Common myeloid progenitor, CD34-positive (primary cell): ENCODE measurements around the gene CSNK1A1L.

ENCODE experiments used
- CTCF ChIA-PET: fragments of 350-600 bp; sonication (Branson Sonifier 250); formaldehyde crosslinking; loops from one replicate; lab custom pipeline; 2021; ENCODE audit warnings: antibody characterized with exemption; lab: Charles Lee
- POLR2A ChIA-PET: fragments of 350-600 bp; sonication (Branson Sonifier 250); formaldehyde crosslinking; loops from one replicate; lab custom pipeline; 2021; ENCODE audit warnings: antibody characterized with exemption; lab: Charles Lee
- DNase-seq, 3 donors: peaks; one replicate each; pipeline versions ENCODE4 v3.0.0 to v3.0.0-alpha.2; 2013
- H3K27ac ChIP-seq, 2 experiments: 1 replicate in 1 of 2; 2 replicates in 1 of 2; pipeline ENCODE4 v1.7.0; 2013; ENCODE audit warnings: inconsistent platforms in 2 of 2, low read length in 2 of 2, mild to moderate bottlenecking in 2 of 2, low read depth in 1 of 2, moderate library complexity in 1 of 2; ENCODE audit not compliant: severe bottlenecking in 2 of 2, insufficient read depth in 1 of 2, poor library complexity in 1 of 2
- H3K27me3 ChIP-seq, 5 experiments: replicated peaks in 2 of 5; 1 replicate in 3 of 5; 2 replicates in 2 of 5; pipeline versions ENCODE4 v1.6.1 to v1.7.0; 2013; ENCODE audit warnings: low read length in 4 of 5, mild to moderate bottlenecking in 2 of 5, moderate library complexity in 2 of 5, inconsistent platforms in 1 of 5; ENCODE audit not compliant: insufficient read depth in 5 of 5, control insufficient read depth in 4 of 5
- H3K36me3 ChIP-seq, 4 experiments: 1 replicate in 2 of 4; 2 replicates in 2 of 4; pipeline versions ENCODE4 v1.6.1 to v1.7.0; 2013; ENCODE audit warnings: low read length in 3 of 4, control low read depth in 1 of 4, mild to moderate bottlenecking in 1 of 4; ENCODE audit not compliant: control insufficient read depth in 4 of 4, insufficient read depth in 4 of 4
- H3K4me1 ChIP-seq, 4 experiments: 1 replicate in 3 of 4; 2 replicates in 1 of 4; pipeline versions ENCODE4 v1.6.1 to v1.7.1; 2013; ENCODE audit warnings: low read length in 3 of 4, mild to moderate bottlenecking in 3 of 4, control low read depth in 1 of 4, inconsistent platforms in 1 of 4, moderate library complexity in 1 of 4; ENCODE audit not compliant: control insufficient read depth in 4 of 4, insufficient read depth in 4 of 4; ENCODE audit errors: control extremely low read depth in 1 of 4
- H3K4me3 ChIP-seq, 7 experiments: 1 replicate in 4 of 7; 2 replicates in 3 of 7; pipeline versions ENCODE4 v1.5.1 to v1.7.0; 2013; ENCODE audit warnings: mild to moderate bottlenecking in 7 of 7, low read length in 6 of 7, moderate library complexity in 6 of 7, inconsistent platforms in 2 of 7, low read depth in 2 of 7, control low read depth in 1 of 7; ENCODE audit not compliant: insufficient read depth in 4 of 7, control insufficient read depth in 1 of 7; ENCODE audit errors: extremely low read depth in 1 of 7
- H3K9me3 ChIP-seq, 5 experiments: 1 replicate in 4 of 5; 2 replicates in 1 of 5; pipeline versions ENCODE4 v1.6.1 to v1.7.1; 2013; ENCODE audit warnings: low read length in 4 of 5, mild to moderate bottlenecking in 2 of 5, inconsistent platforms in 1 of 5, low read depth in 1 of 5, moderate library complexity in 1 of 5; ENCODE audit not compliant: control insufficient read depth in 4 of 5, insufficient read depth in 2 of 5; ENCODE audit errors: control extremely low read depth in 1 of 5
- WGBS: methylation state at CpG from one replicate; pipeline ENCODE4 v1.1.5; 2013; ENCODE audit not compliant: insufficient coverage; 5-methylcytosine and 5-hydroxymethylcytosine counted together

CSNK1A1L gene

GRCh38 chr13:37139356-37139755, 33.9 kb upstream of the CSNK1A1L start:
- DNase-seq, result no peak
- ChIA-PET POLR2A (no interaction called here), CTCF (no interaction called here)
- no peaks in the 10 kb centered on the region for H3K36me3 ChIP-seq
- H3K27ac ChIP-seq, result no peak overlapping the region
- no peaks in the 10 kb centered on the region for H3K9me3 ChIP-seq
- no peaks in the 10 kb centered on the region for H3K4me1 ChIP-seq
- no peaks in the 10 kb centered on the region for H3K27me3 ChIP-seq
- no CpG with 5 or more reads among the region's 1 CpG for WGBS
- no peak overlapping the region for H3K4me3 ChIP-seq

DNA sequence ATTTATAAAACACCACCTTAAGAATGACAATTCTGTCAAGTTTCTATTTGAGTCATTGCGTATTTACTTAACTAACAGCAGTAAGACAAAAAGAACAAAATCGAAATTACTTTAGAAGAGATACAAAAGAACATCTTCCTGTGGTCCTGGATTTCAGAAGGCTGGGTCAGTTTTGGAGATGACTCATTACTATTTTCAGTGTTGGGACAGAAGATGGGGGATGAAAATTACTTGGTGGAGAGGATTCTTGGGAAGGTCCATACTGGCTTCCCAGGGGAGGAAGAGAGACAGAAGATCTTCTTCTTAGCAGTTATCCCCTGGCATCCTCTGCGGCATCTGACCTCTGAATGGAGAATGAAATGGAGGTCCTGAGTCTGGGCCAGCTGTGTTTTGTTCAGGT, 33.5 kb upstream of the CSNK1A1L start:
- WGBS, result 100% methylated on average over 2 of the region's 3 CpGs

GRCh38 chr13:37138169-37138568, 32.7 kb upstream of the CSNK1A1L start:
- no peaks in the 10 kb centered on the region for H3K27me3 ChIP-seq
- H3K4me1 ChIP-seq, result no peaks in the 10 kb centered on the region
- no peak overlapping the region for H3K27ac ChIP-seq
- no peaks in the 10 kb centered on the region for H3K9me3 ChIP-seq
- ChIA-PET CTCF (no interaction called here), POLR2A (no interaction called here)
- H3K4me3 ChIP-seq, result no peak overlapping the region
- WGBS, result 100% methylated on average over 1 of the region's 1 CpG
- no peaks in the 10 kb centered on the region for H3K36me3 ChIP-seq
- DNase-seq, result no peak

More for the DNA sequence above, 33.5 kb upstream of the CSNK1A1L start:
- H3K27me3 ChIP-seq, result no peaks in the 10 kb centered on the region
- no peak overlapping the region for H3K27ac ChIP-seq
- H3K4me3 ChIP-seq, result no peak overlapping the region
- ChIA-PET POLR2A (no interaction called here), CTCF (no interaction called here)
- no peaks in the 10 kb centered on the region for H3K4me1 ChIP-seq
- no peaks in the 10 kb centered on the region for H3K36me3 ChIP-seq
- no peak for DNase-seq
- H3K9me3 ChIP-seq, result no peaks in the 10 kb centered on the region

GRCh38 chr13:37136633-37137032, 31.2 kb upstream of the CSNK1A1L start:
- ChIA-PET CTCF (no interaction called here), POLR2A (no interaction called here)
- Histone ChIP-seq H3K4me3 (no peak overlapping the region), H3K27me3 (no peaks in the 10 kb centered on the region), H3K27ac (no peak overlapping the region), H3K9me3 (no peaks in the 10 kb centered on the region), H3K36me3 (no peaks in the 10 kb centered on the region), H3K4me1 (no peaks in the 10 kb centered on the region)
- no CpG with 5 or more reads among the region's 2 CpGs for WGBS
- DNase-seq, result no peak

DNA sequence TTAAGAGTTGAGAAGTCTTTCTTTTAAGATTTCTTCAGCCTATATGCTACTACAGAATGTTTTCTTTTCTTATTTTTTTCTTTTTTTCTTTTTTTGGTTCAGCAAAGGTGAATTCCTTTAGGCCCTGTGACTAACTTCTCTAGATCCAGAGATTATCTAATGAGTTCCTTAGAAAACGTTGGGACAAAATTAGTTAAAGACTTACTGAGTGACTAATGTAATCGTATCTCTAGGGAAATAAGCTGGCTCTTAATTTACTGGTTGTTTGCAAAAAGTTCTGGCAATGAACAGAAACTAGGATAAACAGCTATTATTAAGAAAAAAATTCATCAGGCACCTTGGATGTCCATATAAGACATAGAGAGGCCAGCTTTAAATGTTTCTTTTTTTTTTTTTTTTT, 30.7 kb upstream of the CSNK1A1L start:
- no peak overlapping the region for H3K27ac ChIP-seq
- H3K4me3 ChIP-seq, result no peak overlapping the region
- ChIA-PET CTCF (interaction anchor here (0.5 kb wide), 1 partner anchor 9 kb away, joined by 3 read pairs; no protein-coding TSS in a partner anchor), POLR2A (no interaction called here)
- H3K4me1 ChIP-seq, result no peaks in the 10 kb centered on the region
- no peak for DNase-seq
- H3K9me3 ChIP-seq, result no peaks in the 10 kb centered on the region
- no peaks in the 10 kb centered on the region for H3K27me3 ChIP-seq
- no peaks in the 10 kb centered on the region for H3K36me3 ChIP-seq
- no CpG with 5 or more reads among the region's 2 CpGs for WGBS

GRCh38 chr13:37134411-37135041, 29.1 kb upstream of the CSNK1A1L start:
- Histone ChIP-seq H3K4me3 (no peak overlapping the region), H3K9me3 (no peaks in the 10 kb centered on the region), H3K36me3 (no peaks in the 10 kb centered on the region), H3K4me1 (no peaks in the 10 kb centered on the region), H3K27me3 (no peaks in the 10 kb centered on the region), H3K27ac (no peak overlapping the region)
- 68% methylated on average over 6 of the region's 6 CpGs for WGBS
- DNase-seq, result no peak
- CTCF ChIA-PET, result no interaction called here
- POLR2A ChIA-PET, result no interaction called here

DNA sequence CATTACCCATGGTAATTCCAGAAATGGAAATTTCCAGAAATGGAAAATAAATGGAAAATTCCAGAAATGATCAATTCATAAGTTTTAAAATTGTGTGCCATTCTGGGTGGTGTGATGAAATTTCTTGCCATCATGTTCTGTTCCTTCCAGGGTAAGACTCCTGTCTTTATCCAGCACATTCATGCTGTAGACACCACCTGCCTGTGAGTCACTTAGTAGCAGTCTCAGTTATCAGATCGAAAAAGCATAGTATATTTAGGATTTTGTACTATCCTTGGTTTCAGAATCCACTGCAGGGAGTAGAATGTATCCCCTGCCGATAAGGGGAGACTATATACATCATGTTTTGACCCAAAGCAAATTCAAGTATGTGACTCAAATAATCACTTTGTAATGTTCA, 26.7 kb upstream of the CSNK1A1L start:
- 100% methylated on average over 1 of the region's 2 CpGs for WGBS
- no peaks in the 10 kb centered on the region for H3K27me3 ChIP-seq
- CTCF ChIA-PET, result no interaction called here
- H3K9me3 ChIP-seq, result no peaks in the 10 kb centered on the region
- POLR2A ChIA-PET, result no interaction called here
- H3K4me1 ChIP-seq, result no peaks in the 10 kb centered on the region
- H3K4me3 ChIP-seq, result no peak overlapping the region
- no peak overlapping the region for H3K27ac ChIP-seq
- no peaks in the 10 kb centered on the region for H3K36me3 ChIP-seq
- DNase-seq, result no peak
